Heart left ventricle (tissue), 16 donors: ENCODE data around the gene SGCE. TPM values are rescaled to one million over a fixed set of nuclear protein-coding genes. Genes with fewer than 3 reads are reported as not detected.

ENCODE experiments used
- ATAC-seq, 4 donors: fragments of 200-7000 bp; cut with Tn5 transposase; one replicate each; pipeline ENCODE4 v1.9.1; 2020 to 2022; ENCODE audit warnings: moderate library complexity in 4 of 4, mild to moderate bottlenecking in 3 of 4, moderate number of reproducible peaks in 1 of 4
- DNase-seq, 5 donors: peaks; one replicate each; pipeline ENCODE4 v3.0.0-alpha.2; 2020
- H3K27ac ChIP-seq, 12 donors: fragments of 200-600 bp; sonication (generic) in 4 of 12; one replicate each; pipeline versions ENCODE4 v1.5.0 to v1.8.0; 2016 to 2022; ENCODE audit warnings: mild to moderate bottlenecking in 2 of 12
- H3K27me3 ChIP-seq, 9 donors: fragments of 200-600 bp; sonication (generic) in 2 of 9; one replicate each; pipeline versions ENCODE4 v1.5.1 to v1.8.0; 2016 to 2022; ENCODE audit warnings: mild to moderate bottlenecking in 3 of 9
- H3K36me3 ChIP-seq, 9 donors: fragments of 200-600 bp; sonication (generic) in 2 of 9; one replicate each; pipeline versions ENCODE4 v1.5.0 to v1.8.0; 2018 to 2022; ENCODE audit warnings: mild to moderate bottlenecking in 2 of 9
- H3K4me1 ChIP-seq, 12 donors: fragments of 200-600 bp; sonication (generic) in 4 of 12; one replicate each; pipeline versions ENCODE4 v1.5.0 to v1.8.0; 2016 to 2022; ENCODE audit warnings: mild to moderate bottlenecking in 3 of 12
- H3K4me3 ChIP-seq, 12 donors: fragments of 200-600 bp; sonication (generic) in 4 of 12; one replicate each; pipeline versions ENCODE4 v1.5.0 to v1.8.0; 2017 to 2022; ENCODE audit warnings: mild to moderate bottlenecking in 9 of 12, moderate library complexity in 4 of 12
- H3K9me3 ChIP-seq, 12 donors: fragments of 200-600 bp; sonication (generic) in 4 of 12; one replicate each; pipeline versions ENCODE4 v1.5.0 to v1.8.0; 2016 to 2022; ENCODE audit warnings: mild to moderate bottlenecking in 1 of 12
- CTCF ChIP-seq, 12 donors: fragments of 200-600 bp; sonication (generic) in 4 of 12; IDR thresholded peaks; one replicate each; pipeline versions ENCODE4 v1.5.0 to v1.8.0; 2018 to 2022; ENCODE audit warnings: antibody characterized with exemption in 12 of 12, mild to moderate bottlenecking in 5 of 12
- POLR2A ChIP-seq, 2 donors: fragments of 450-650 bp; IDR thresholded peaks; one replicate each; pipeline ENCODE4 v1.6.1; 2017; ENCODE audit warnings: antibody characterized with exemption in 2 of 2, mild to moderate bottlenecking in 2 of 2, moderate library complexity in 2 of 2
- whole genome bisulfite sequencing, 4 donors: extraction: QIAGEN DNeasy Blood & Tissue Kit in 2 of 4; methylation state at CpG; one replicate each; pipeline versions ENCODE4 v1.1.5 to v1.1.7; 2013 to 2018; 5-methylcytosine and 5-hydroxymethylcytosine counted together
- intact Hi-C, 10 donors: fragments of 100-400 bp; cut with DNase I; formaldehyde crosslinking; loops; one replicate each; pipeline versions ENCODE4 v1.11.1 to v1.14.2; 2022
- polyA plus RNA-seq, 2 donors: library from polyadenylated mRNA; stranded (reverse); fragments of 200-250 nt; gene quantifications; one replicate each; pipeline ENCODE4 v1.2.3, GENCODE V29; 2013
- total RNA-seq, 9 donors: library from RNA; depleted of rRNA in 2 of 9; stranded (reverse); fragments of >200 nt in 2 of 9; fragmentation: NEBNext Ultra II Directional in 3 of 9; extraction: Animal tissue kit (Norgen Biotek cat#: 25700) in 3 of 9; gene quantifications; one replicate each; pipeline versions ENCODE4 v1.1.0 to v1.2.4, GENCODE V29; 2016 to 2023
- donor health status: ischemic (EF 13 %, LVEDD 7.1; RV severe dilation, severe dysfunction).
- donor health status: healthy with polysubstance abuse.
- donor health status: DM: no; HTN: yes; CAD: no.
- donor health status: DM: no; HTN: no; CAD: no.
- donor health status: ischemic (EF 25% LVEDD 6.9; RV normal size, moderate dysfunction).
- donor health status: ischemic (EF 25% LVEDD 5.7; RV mildly dilated, moderate dysfunction).
- donor health status: healthy.
- donor health status: DM: yes; HTN: yes; CAD: no.
- donor health status: ischemic (EF 35%, LVEDD 5.7; RV mildly dilated, moderate dysfunction).
- donor health status: nonischemic (EF 11% LVEDD 7.7; RV severe dilation, severe dysfunction).
- donor health status: DM: yes; HTN: yes; CAD: no.
- donor health status: PGD.
- donor health status: ischemic (EF 29% LVEDD 5.4; RV normal size, mild dysfunction).
- donor health status: nonischemic (EF 23%, LVEDD 6.1; RV moderate dilation, normal function).

Gene SGCE
- total and polyA plus RNA-seq, 11 donors, result 10.0 to 40.2 (median 26.4) TPM

- H3K27ac ChIP-seq, result no peak overlapping the region
- WGBS, 4 donors, result 97 to 99% (median 98%) methylated on average over 2 of the region's 2 CpGs
- peaks cover 0 to 44% (median 14%) of the 10 kb centered on the region in 12 donors for H3K9me3 ChIP-seq
- DNase-seq (no peak), ATAC-seq (no peak)
- H3K27me3 ChIP-seq, result no peaks in the 10 kb centered on the region
- no peaks in the 10 kb centered on the region for H3K4me1 ChIP-seq
- H3K36me3 ChIP-seq, result peaks cover 0 to 21% (median 0%) of the 10 kb centered on the region in 9 donors
- H3K4me3 ChIP-seq, result no peak overlapping the region
- no peak for TF ChIP-seq CTCF (IDR thresholded peaks at IDR 0.05)
- no peak for TF ChIP-seq POLR2A (IDR thresholded peaks at IDR 0.05)
- intact Hi-C loops, result no loop called here
Measured at GRCh38 chr7:94575646-94576045, 80.3 kb downstream of the SGCE start.

GRCh38 chr7:94571816-94572215 is 84.1 kb downstream of the SGCE start:
- H3K4me1 ChIP-seq, result no peaks in the 10 kb centered on the region
- H3K36me3 ChIP-seq, result peaks cover 0 to 21% (median 0%) of the 10 kb centered on the region in 9 donors
- H3K27ac ChIP-seq, result no peak overlapping the region
- peaks cover 0 to 48% (median 14%) of the 10 kb centered on the region in 12 donors for H3K9me3 ChIP-seq
- ATAC-seq, result no peak
- intact Hi-C loops, result no loop called here
- TF ChIP-seq POLR2A (IDR thresholded peaks at IDR 0.05), result no peak
- no peak for TF ChIP-seq CTCF (IDR thresholded peaks at IDR 0.05)
- no peaks in the 10 kb centered on the region for H3K27me3 ChIP-seq
- DNase-seq, result no peak
- H3K4me3 ChIP-seq, result no peak overlapping the region

- ATAC-seq (no peak), DNase-seq (no peak)
- H3K36me3 ChIP-seq, result peaks cover 0 to 6% (median 0%) of the 10 kb centered on the region in 9 donors
- peaks cover 0 to 6% (median 0%) of the 10 kb centered on the region in 12 donors for H3K9me3 ChIP-seq
- TF ChIP-seq POLR2A (IDR thresholded peaks at IDR 0.05) (no peak), CTCF (IDR thresholded peaks at IDR 0.05) (no peak)
- no peak overlapping the region for H3K27ac ChIP-seq
- H3K27me3 ChIP-seq, result no peaks in the 10 kb centered on the region
- H3K4me3 ChIP-seq, result no peak overlapping the region
- intact Hi-C loops, result no loop called here
- H3K4me1 ChIP-seq, result no peaks in the 10 kb centered on the region
Measured at GRCh38 chr7:94567396-94567795, 88.5 kb downstream of the SGCE start.

GRCh38 chr7:94565247-94565894 is 90.6 kb downstream of the SGCE start:
- WGBS, 4 donors, result 98 to 100% (median 98%) methylated on average over 4 of the region's 4 CpGs
- no peak overlapping the region for H3K4me3 ChIP-seq
- H3K9me3 ChIP-seq, result peaks cover 0 to 5% (median 0%) of the 10 kb centered on the region in 12 donors
- no peaks in the 10 kb centered on the region for H3K4me1 ChIP-seq
- peaks cover 0 to 3% (median 0%) of the 10 kb centered on the region in 9 donors for H3K36me3 ChIP-seq
- DNase-seq, result no peak
- ATAC-seq, result no peak
- no peaks in the 10 kb centered on the region for H3K27me3 ChIP-seq
- TF ChIP-seq CTCF (IDR thresholded peaks at IDR 0.05) (no peak), POLR2A (IDR thresholded peaks at IDR 0.05) (no peak)
- H3K27ac ChIP-seq, result no peak overlapping the region
- intact Hi-C loops, result no loop called here
